CD4-positive, alpha-beta T cell (primary cell): ENCODE data around the gene BEX3. TPM values are rescaled to one million over a fixed set of nuclear protein-coding genes. Genes with fewer than 3 reads are reported as not detected.
A peak's percentile ranks its signal among the peaks of the same experiment; 100 is the strongest.

Experiments
- ATAC-seq: fragments of 200-7000 bp; cut with Tn5 transposase; one replicate; pipeline ENCODE4 v1.10.0; 2022; ENCODE audit warnings: mild to moderate bottlenecking; ENCODE audit not compliant: poor library complexity
- CTCF ChIA-PET: fragments of 350-600 bp; sonication (Branson Sonifier 250); formaldehyde crosslinking; loops from one replicate; lab custom pipeline; 2021; ENCODE audit warnings: antibody characterized with exemption, inconsistent platforms; lab: Charles Lee
- POLR2A ChIA-PET: fragments of 350-600 bp; sonication (Branson Sonifier 250); formaldehyde crosslinking; loops from one replicate; lab custom pipeline; 2021; ENCODE audit warnings: antibody characterized with exemption, inconsistent platforms; lab: Charles Lee
- DNase-seq, 14 experiments: peaks; one replicate each; pipeline ENCODE4 v3.0.0-alpha.2; 2013 to 2020; ENCODE audit warnings: mixed read lengths in 2 of 14
- H3K27ac ChIP-seq, 2 donors: one replicate each; pipeline versions ENCODE4 v1.5.1 to v1.7.0; 2013; ENCODE audit warnings: low read length in 2 of 2, low read depth in 1 of 2, mild to moderate bottlenecking in 1 of 2
- H3K27me3 ChIP-seq, 2 experiments: 1 replicate in 1 of 2; 2 replicates in 1 of 2; pipeline versions ENCODE4 v1.6.1 to v1.7.0; 2013; ENCODE audit warnings: low read length in 2 of 2, control low read depth in 1 of 2, mild to moderate bottlenecking in 1 of 2, moderate library complexity in 1 of 2; ENCODE audit not compliant: insufficient read depth in 2 of 2, control insufficient read depth in 1 of 2
- H3K36me3 ChIP-seq: one replicate; pipeline ENCODE4 v1.6.1; 2013; ENCODE audit warnings: low read length, control low read depth; ENCODE audit not compliant: insufficient read depth
- H3K4me1 ChIP-seq: one replicate; pipeline ENCODE4 v1.6.1; 2013; ENCODE audit warnings: low read length, control low read depth; ENCODE audit not compliant: insufficient read depth
- H3K4me3 ChIP-seq: one replicate; pipeline ENCODE4 v1.5.1; 2013; ENCODE audit warnings: mild to moderate bottlenecking, low read length, moderate library complexity
- H3K9me3 ChIP-seq, 2 experiments: 1 replicate in 1 of 2; 2 replicates in 1 of 2; pipeline versions ENCODE4 v1.6.1 to v1.7.0; 2013; ENCODE audit warnings: low read length in 2 of 2, mild to moderate bottlenecking in 2 of 2, control low read depth in 1 of 2, moderate library complexity in 1 of 2; ENCODE audit not compliant: control insufficient read depth in 1 of 2, insufficient read depth in 1 of 2
- H3K27ac Mint-ChIP-seq: one replicate; pipeline ENCODE4 v1.8.0; 2020; ENCODE audit warnings: mixed read lengths
- H3K27me3 Mint-ChIP-seq: one replicate; pipeline ENCODE4 v1.8.0; 2021; ENCODE audit warnings: mixed read lengths
- H3K36me3 Mint-ChIP-seq: one replicate; pipeline ENCODE4 v1.8.0; 2021; ENCODE audit warnings: low read depth, mixed read lengths
- H3K4me1 Mint-ChIP-seq: one replicate; pipeline ENCODE4 v1.8.0; 2021; ENCODE audit warnings: low read depth, mixed read lengths
- H3K4me3 Mint-ChIP-seq: one replicate; pipeline ENCODE4 v1.8.0; 2020; ENCODE audit warnings: mild to moderate bottlenecking, mixed read lengths
- H3K9me3 Mint-ChIP-seq: one replicate; pipeline ENCODE4 v1.8.0; 2020; ENCODE audit warnings: mixed read lengths
- CTCF ChIP-seq: fragments of 200-600 bp; IDR thresholded peaks from one replicate; pipeline ENCODE4 v1.8.0; 2022; ENCODE audit warnings: antibody characterized with exemption, mild to moderate bottlenecking
- intact Hi-C, 2 experiments: fragments of 100-400 bp; cut with DNase I in 1 of 2; cut with micrococcal nuclease in 1 of 2; formaldehyde crosslinking; loops; one replicate each; pipeline versions ENCODE4 v1.15.1 to v1.9.0; 2023 to 2025; cut with DNase I, micrococcal nuclease
- total RNA-seq, 174 experiments: library from RNA in 2 of 174; stranded (reverse) in 2 of 174; gene quantifications; one replicate each; pipeline ENCODE4 v1.2.3 and lab custom pipeline; 2021 to 2026

BEX3 gene
- total RNA-seq, 2 experiments from 2014 or later: 13.9 to 15.7 TPM

- CTCF ChIA-PET: no interaction called here
- no peak for TF ChIP-seq CTCF
- no peak for ATAC-seq
- Mint-ChIP-seq H3K9me3 (no peaks in the 10 kb centered on the region), H3K27ac (no peak overlapping the region), H3K4me1 (no peaks in the 10 kb centered on the region), H3K27me3 (peaks cover 10% of the 10 kb centered on the region), H3K36me3 (no peaks in the 10 kb centered on the region), H3K4me3 (no peak overlapping the region)
- intact Hi-C loops: no loop called here
- no peak overlapping the region for H3K4me3 ChIP-seq
- POLR2A ChIA-PET: no interaction called here
- no peaks in the 10 kb centered on the region for H3K27me3 ChIP-seq
- H3K4me1 ChIP-seq: no peaks in the 10 kb centered on the region
- H3K36me3 ChIP-seq: no peaks in the 10 kb centered on the region
- no peak overlapping the region for H3K27ac ChIP-seq
- H3K9me3 ChIP-seq: no peaks in the 10 kb centered on the region
- no peak for DNase-seq
Measured at GRCh38 chrX:103414561-103414960, 38.2 kb downstream of the BEX3 start.

- Mint-ChIP-seq H3K4me3 (no peak overlapping the region), H3K9me3 (no peaks in the 10 kb centered on the region), H3K27me3 (peaks cover 9% of the 10 kb centered on the region), H3K36me3 (no peaks in the 10 kb centered on the region), H3K4me1 (no peaks in the 10 kb centered on the region), H3K27ac (no peak overlapping the region)
- H3K27me3 ChIP-seq: no peaks in the 10 kb centered on the region
- no peak overlapping the region for H3K4me3 ChIP-seq
- ChIA-PET CTCF (no interaction called here), POLR2A (no interaction called here)
- DNase-seq: no peak
- intact Hi-C loops: no loop called here
- no peak for TF ChIP-seq CTCF
- H3K9me3 ChIP-seq: no peaks in the 10 kb centered on the region
- H3K4me1 ChIP-seq: no peaks in the 10 kb centered on the region
- H3K36me3 ChIP-seq: no peaks in the 10 kb centered on the region
- H3K27ac ChIP-seq: no peak overlapping the region
- ATAC-seq: no peak
Measured at GRCh38 chrX:103415068-103415467, 38.7 kb downstream of the BEX3 start.

GRCh38 chrX:103415528-103415927 lies 39.2 kb downstream of the BEX3 start:
- ATAC-seq: no peak

More at GRCh38 chrX:103415528-103415927, 39.2 kb downstream of the BEX3 start:
- intact Hi-C loops: no loop called here
- Mint-ChIP-seq H3K4me1 (no peaks in the 10 kb centered on the region), H3K36me3 (no peaks in the 10 kb centered on the region), H3K27ac (no peak overlapping the region), H3K9me3 (no peaks in the 10 kb centered on the region), H3K4me3 (no peak overlapping the region), H3K27me3 (peaks cover 6% of the 10 kb centered on the region)
- ChIA-PET CTCF (no interaction called here), POLR2A (no interaction called here)
- Histone ChIP-seq H3K9me3 (no peaks in the 10 kb centered on the region), H3K4me3 (no peak overlapping the region), H3K27me3 (no peaks in the 10 kb centered on the region), H3K36me3 (no peaks in the 10 kb centered on the region), H3K4me1 (no peaks in the 10 kb centered on the region), H3K27ac (no peak overlapping the region)
- peak in 1 of 14 experiments; percentile 0 for DNase-seq
- TF ChIP-seq CTCF: no peak
